SK-N-SH (cell line): ENCODE results near the gene IQUB. TPM values are rescaled to one million over a fixed set of nuclear protein-coding genes. Genes with fewer than 3 reads are reported as not detected.

ENCODE experiments used
- CTCF ChIA-PET: fragments of 300-600, 350-600 bp; formaldehyde crosslinking; extraction: SDS; loops from one replicate; lab custom pipeline; 2021; lab: Yijun Ruan, JAX
- POLR2A ChIA-PET: fragments of 350-600 bp; sonication (Branson Sonifier 250); formaldehyde crosslinking; extraction: SDS; loops from one replicate; lab custom pipeline; 2020; ENCODE audit warnings: antibody characterized with exemption, inconsistent platforms; lab: Yijun Ruan, JAX
- DNase-seq: peaks from one replicate; pipeline ENCODE4 v3.0.0; 2012
- H2AFZ ChIP-seq: fragments of 200-600 bp; sonication (generic); 2 replicates; pipeline ENCODE4 v1.8.1; 2016; ENCODE audit warnings: antibody characterized with exemption, mild to moderate bottlenecking, low read depth
- H3F3A ChIP-seq: fragments of 200-600 bp; sonication (generic); replicated peaks from 2 replicates; pipeline ENCODE3; 2016; ENCODE audit warnings: antibody characterized with exemption, mild to moderate bottlenecking; ENCODE audit not compliant: insufficient read depth
- H3K27ac ChIP-seq, 2 experiments: fragments of 200-500 bp in 1 of 2; fragments of 200-600 bp in 1 of 2; sonication (Bioruptor generic) in 1 of 2; sonication (generic), shearing (Covaris generic) in 1 of 2; 2 replicates each; pipeline versions ENCODE4 v1.5.1 to v1.6.1; 2014 to 2016; ENCODE audit warnings: low read depth in 2 of 2, inconsistent platforms in 1 of 2, low read length in 1 of 2, mild to moderate bottlenecking in 1 of 2, mixed read lengths in 1 of 2
- H3K27me3 ChIP-seq: fragments of 200-600 bp; sonication (generic), shearing (Covaris generic); 2 replicates; pipeline ENCODE4 v1.6.1; 2016; ENCODE audit warnings: mixed run types; ENCODE audit not compliant: insufficient read depth
- H3K36me3 ChIP-seq, 2 experiments: fragments of 200-500 bp in 1 of 2; fragments of 200-600 bp in 1 of 2; sonication (Bioruptor generic) in 1 of 2; sonication (generic) in 1 of 2; replicated peaks in 1 of 2; 2 replicates each; pipeline versions ENCODE3 to v1.5.1; 2014 to 2016; ENCODE audit warnings: low read length in 1 of 2, mild to moderate bottlenecking in 1 of 2; ENCODE audit not compliant: insufficient read depth in 2 of 2, control insufficient read depth in 1 of 2
- H3K4me1 ChIP-seq, 2 experiments: fragments of 200-500 bp in 1 of 2; fragments of 200-600 bp in 1 of 2; sonication (Bioruptor generic) in 1 of 2; sonication (generic), shearing (Covaris generic) in 1 of 2; 2 replicates each; pipeline versions ENCODE4 v1.5.1 to v1.6.1; 2014 to 2016; ENCODE audit warnings: low read depth in 1 of 2, low read length in 1 of 2, mixed run types in 1 of 2; ENCODE audit not compliant: insufficient read depth in 2 of 2, control insufficient read depth in 1 of 2
- H3K4me2 ChIP-seq: fragments of 200-600 bp; sonication (generic), shearing (Covaris generic); 2 replicates; pipeline ENCODE4 v1.6.1; 2017; ENCODE audit warnings: mixed run types
- H3K4me3 ChIP-seq, 2 experiments: fragments of 200-500 bp in 1 of 2; fragments of 200-600 bp in 1 of 2; sonication (Bioruptor generic) in 1 of 2; sonication (generic), shearing (Covaris generic) in 1 of 2; 2 replicates each; pipeline versions ENCODE4 v1.5.1 to v1.8.1; 2014 to 2016; ENCODE audit warnings: low read depth in 2 of 2, inconsistent platforms in 1 of 2, low read length in 1 of 2, mild to moderate bottlenecking in 1 of 2, mixed read lengths in 1 of 2, moderate library complexity in 1 of 2
- H3K79me2 ChIP-seq: fragments of 200-600 bp; sonication (generic); 2 replicates; pipeline ENCODE4 v1.8.1; 2017; ENCODE audit warnings: mild to moderate bottlenecking; ENCODE audit not compliant: insufficient read depth
- H3K9ac ChIP-seq: fragments of 200-600 bp; sonication (generic); 2 replicates; pipeline ENCODE4 v1.6.1; 2017; ENCODE audit warnings: mixed run types
- H3K9me2 ChIP-seq: fragments of 200-600 bp; sonication (generic); 2 replicates; pipeline ENCODE4 v1.6.1; 2017; ENCODE audit warnings: mixed run types
- H3K9me3 ChIP-seq: fragments of 200-600 bp; sonication (generic); 2 replicates; pipeline ENCODE4 v1.6.1; 2017; ENCODE audit warnings: mixed run types, mild to moderate bottlenecking, moderate library complexity
- H4K20me1 ChIP-seq: fragments of 200-600 bp; sonication (generic); 2 replicates; pipeline ENCODE4 v1.6.1; 2017; ENCODE audit warnings: mild to moderate bottlenecking, mixed run types; ENCODE audit not compliant: insufficient read depth
- CHD2 ChIP-seq: fragments of 150-350 bp; IDR thresholded peaks from 2 replicates; pipeline ENCODE4 v1.6.1; 2018; ENCODE audit warnings: low read length; ENCODE audit not compliant: partially characterized antibody
- ELF1 ChIP-seq: IDR thresholded peaks from 2 replicates; pipeline ENCODE4 v1.4.0; 2012
- EP300 ChIP-seq, 2 experiments: IDR thresholded peaks; 2 replicates each; pipeline versions ENCODE4 v1.4.0 to v1.6.1; 2012; ENCODE audit warnings: borderline replicate concordance in 1 of 2, low read depth in 1 of 2, low read length in 1 of 2
- FOSL2 ChIP-seq: IDR thresholded peaks from 2 replicates; pipeline ENCODE4 v1.4.0; 2012; ENCODE audit warnings: low read depth, mild to moderate bottlenecking, moderate library complexity, borderline replicate concordance
- GABPA ChIP-seq: IDR thresholded peaks from 2 replicates; pipeline ENCODE4 v1.4.0; 2012; ENCODE audit warnings: low read depth, mild to moderate bottlenecking
- MEF2A ChIP-seq: IDR thresholded peaks from 2 replicates; pipeline ENCODE4 v1.4.0; 2012; ENCODE audit warnings: low read depth, borderline replicate concordance
- NRF1 ChIP-seq: IDR thresholded peaks from 2 replicates; pipeline ENCODE4 v1.6.1; 2012; ENCODE audit warnings: low read depth, mild to moderate bottlenecking, low read length
- RAD21 ChIP-seq: IDR thresholded peaks from 2 replicates; pipeline ENCODE4 v1.6.1; 2012; ENCODE audit warnings: mild to moderate bottlenecking, low read length
- RCOR1 ChIP-seq: fragments of 150-350 bp; IDR thresholded peaks from 2 replicates; pipeline ENCODE4 v1.6.1; 2017; ENCODE audit warnings: antibody characterized with exemption, low read length
- RXRA ChIP-seq: IDR thresholded peaks from 2 replicates; pipeline ENCODE4 v1.4.0; 2012; ENCODE audit warnings: low read depth, mild to moderate bottlenecking, borderline replicate concordance
- USF1 ChIP-seq: IDR thresholded peaks from 2 replicates; pipeline ENCODE4 v1.4.0; 2012; ENCODE audit warnings: low read depth, borderline replicate concordance
- USF2 ChIP-seq: fragments of 150-350 bp; IDR thresholded peaks from 2 replicates; pipeline ENCODE4 v1.6.1; 2017; ENCODE audit warnings: antibody characterized with exemption, low read length, low read depth, borderline replicate concordance
- YY1 ChIP-seq: IDR thresholded peaks from 2 replicates; pipeline ENCODE4 v1.4.0; 2012; ENCODE audit warnings: low read depth, mild to moderate bottlenecking
- WGBS: methylation state at CpG from one replicate; pipeline ENCODE4 v1.1.6; 2017; ENCODE audit warnings: low lambda C conversion rate; 5-methylcytosine and 5-hydroxymethylcytosine counted together
- polyA plus RNA-seq, 3 experiments: library from polyadenylated mRNA; depleted of rRNA; stranded (reverse); fragments of >200 nt; gene quantifications; 2 replicates each; pipeline ENCODE4 v1.2.3, GENCODE V29; 2012
- TF ChIP-seq, protein P1 (sequence below): IDR thresholded peaks from 2 replicates; pipeline ENCODE4; 2012

Gene IQUB
- polyA plus RNA-seq, 1 of the 3 experiments (the other 2 are of a cell fraction): 0.10 TPM

DNA sequence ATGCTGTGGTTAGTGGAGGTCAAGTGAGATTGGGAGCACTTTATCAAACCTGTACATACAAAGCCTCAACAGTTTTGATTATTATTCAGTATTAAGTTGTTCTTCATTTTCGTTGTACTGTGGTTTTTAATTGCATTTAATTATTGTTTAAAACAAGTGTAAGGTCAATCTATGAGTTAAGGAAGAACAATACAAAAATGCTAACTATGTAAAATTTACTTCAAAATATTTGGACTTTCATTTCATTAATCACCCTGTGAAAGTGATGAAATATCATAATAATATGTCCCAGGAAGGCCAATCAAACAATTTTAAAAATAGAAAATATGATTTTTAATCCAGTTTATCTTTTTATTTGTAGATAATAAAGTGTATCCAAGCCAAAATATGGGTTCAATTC, 36.8 kb upstream of the IQUB start:
- Histone ChIP-seq H3K4me1 (no peaks in the 10 kb centered on the region; a peak in 1 of 4 replicates), H3K4me3 (no peak overlapping the region), H3K9ac (no peak overlapping the region), H3K9me2 (no peaks in the 10 kb centered on the region), H3K27ac (no peak overlapping the region), H3K36me3 (no peaks in the 10 kb centered on the region), H4K20me1 (no peaks in the 10 kb centered on the region), H3K27me3 (no peaks in the 10 kb centered on the region), H3K9me3 (no peaks in the 10 kb centered on the region), H2AFZ (0 out of 2 replicates have a peak overlapping the region, but pooled peaks have one; percentile 8), H3K79me2 (no peaks in the 10 kb centered on the region), H3K4me2 (no peak overlapping the region), H3F3A (no peaks in the 10 kb centered on the region)
- no peak for DNase-seq
- CTCF ChIA-PET: interaction anchor here (0.6 to 3.1 kb wide), 2 partner anchors 10 to 138 kb away, joined by 4 to 16 read pairs; no protein-coding TSS in a partner anchor
- no peak for TF ChIP-seq NRF1
- TF ChIP-seq FOSL2: no peak
- TF ChIP-seq USF2: no peak
- no peak for TF ChIP-seq RAD21
- TF ChIP-seq YY1: no peak
- TF ChIP-seq CHD2: no peak
- no peak for TF ChIP-seq RXRA
- no peak for TF ChIP-seq GABPA
- TF ChIP-seq USF1: no peak
- POLR2A ChIA-PET: no interaction called here
- 41% methylated on average over 1 of the region's 1 CpG for WGBS

DNA sequence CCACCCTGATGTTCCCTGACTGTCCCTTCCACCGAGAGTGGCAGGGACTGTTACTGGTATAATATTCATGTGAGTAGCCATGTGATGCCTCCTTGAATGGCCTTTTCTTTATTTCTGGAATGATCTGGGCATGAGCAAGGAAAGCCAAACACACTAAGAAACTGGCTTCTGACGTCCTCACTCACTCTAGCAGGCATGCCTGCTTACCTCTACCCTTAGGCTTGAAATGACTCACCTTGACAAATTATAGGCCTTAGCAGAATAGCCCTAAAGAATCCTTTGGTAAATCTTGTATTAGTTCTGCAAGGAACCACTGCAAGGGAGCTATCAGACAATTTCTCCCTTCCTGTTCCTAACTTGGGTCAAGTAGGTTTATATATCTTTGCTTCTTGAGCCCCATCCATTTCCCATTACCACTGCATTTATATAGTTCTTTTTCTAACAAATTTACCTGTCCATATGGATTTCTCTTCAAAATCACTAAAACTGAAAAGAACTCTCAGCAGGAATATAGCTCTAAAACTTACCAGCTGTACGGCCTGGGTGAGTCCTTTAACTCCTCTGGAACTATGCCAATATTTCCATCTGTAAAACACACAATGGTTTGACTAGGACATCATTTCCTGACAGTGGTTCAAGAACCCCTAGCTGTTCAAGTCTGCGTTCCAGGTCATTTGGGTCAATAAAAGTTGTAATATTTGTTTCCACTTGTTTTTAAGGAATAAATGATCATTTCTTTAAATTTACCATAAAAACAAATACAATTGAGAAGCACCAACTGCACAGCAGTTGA, 36.2 kb upstream of the IQUB start:
- no peak overlapping the region for H3K4me2 ChIP-seq
- H3K9me3 ChIP-seq: no peaks in the 10 kb centered on the region
- DNase-seq: no peak
- no peaks in the 10 kb centered on the region for H3K36me3 ChIP-seq
- H3K9ac ChIP-seq: no peak overlapping the region
- H3K27me3 ChIP-seq: no peaks in the 10 kb centered on the region
- no peaks in the 10 kb centered on the region for H4K20me1 ChIP-seq
- ChIA-PET POLR2A (no interaction called here), CTCF (interaction anchor here (0.6 to 3.1 kb wide), 2 partner anchors 10 to 138 kb away, joined by 4 to 16 read pairs; no protein-coding TSS in a partner anchor)
- H3K79me2 ChIP-seq: no peaks in the 10 kb centered on the region
- H3F3A ChIP-seq: no peaks in the 10 kb centered on the region
- H3K4me3 ChIP-seq: no peak overlapping the region
- 65% methylated on average over 4 of the region's 4 CpGs for WGBS
- no peaks in the 10 kb centered on the region for H3K9me2 ChIP-seq
- no peaks in the 10 kb centered on the region; a peak in 1 of 4 replicates for H3K4me1 ChIP-seq
- no peak overlapping the region for H3K27ac ChIP-seq
- 0 out of 2 replicates have a peak overlapping the region, but pooled peaks have one; percentile 8 for H2AFZ ChIP-seq
- no peak for TF ChIP-seq RAD21
- TF ChIP-seq, protein P1, sequence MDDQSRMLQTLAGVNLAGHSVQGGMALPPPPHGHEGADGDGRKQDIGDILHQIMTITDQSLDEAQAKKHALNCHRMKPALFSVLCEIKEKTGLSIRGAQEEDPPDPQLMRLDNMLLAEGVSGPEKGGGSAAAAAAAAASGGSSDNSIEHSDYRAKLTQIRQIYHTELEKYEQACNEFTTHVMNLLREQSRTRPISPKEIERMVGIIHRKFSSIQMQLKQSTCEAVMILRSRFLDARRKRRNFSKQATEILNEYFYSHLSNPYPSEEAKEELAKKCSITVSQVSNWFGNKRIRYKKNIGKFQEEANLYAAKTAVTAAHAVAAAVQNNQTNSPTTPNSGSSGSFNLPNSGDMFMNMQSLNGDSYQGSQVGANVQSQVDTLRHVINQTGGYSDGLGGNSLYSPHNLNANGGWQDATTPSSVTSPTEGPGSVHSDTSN: no peak
- no peak for TF ChIP-seq ELF1
- no peak for TF ChIP-seq EP300 (IDR thresholded peaks at IDR 0.05; ENCODE audit: borderline replicate concordance in 1 of 2, low read depth in 1 of 2, low read length in 1 of 2)
- no peak for TF ChIP-seq RCOR1
- TF ChIP-seq MEF2A: no peak
